NCI-H1048 (cell line): ENCODE results near the gene ARMC8.

ENCODE experiments used
- DNase-seq: peaks from one replicate; lab custom pipeline; 2025; lab: John Stamatoyannopoulos, UW

The ARMC8 gene

DNA sequence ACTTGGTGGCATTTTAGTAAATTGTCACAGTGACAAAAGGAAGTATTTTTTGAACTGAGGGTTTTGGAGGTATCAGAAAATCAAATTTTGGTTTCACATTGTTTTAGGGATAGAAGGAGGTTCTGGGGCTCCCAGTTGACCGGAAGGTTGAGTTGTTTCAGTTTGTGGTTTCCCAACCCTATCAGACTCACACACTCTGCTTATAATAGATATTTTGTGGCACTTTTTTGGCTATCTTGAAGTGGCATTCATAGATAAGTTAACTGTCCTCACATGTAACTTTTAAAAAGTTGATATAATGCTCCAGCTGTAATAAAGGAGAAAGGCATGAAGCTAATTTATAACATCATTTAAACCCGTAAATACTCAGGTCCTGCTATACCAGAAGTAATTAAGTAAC is 12.8 kb downstream of the ARMC8 start:
- no peak for DNase-seq

DNA sequence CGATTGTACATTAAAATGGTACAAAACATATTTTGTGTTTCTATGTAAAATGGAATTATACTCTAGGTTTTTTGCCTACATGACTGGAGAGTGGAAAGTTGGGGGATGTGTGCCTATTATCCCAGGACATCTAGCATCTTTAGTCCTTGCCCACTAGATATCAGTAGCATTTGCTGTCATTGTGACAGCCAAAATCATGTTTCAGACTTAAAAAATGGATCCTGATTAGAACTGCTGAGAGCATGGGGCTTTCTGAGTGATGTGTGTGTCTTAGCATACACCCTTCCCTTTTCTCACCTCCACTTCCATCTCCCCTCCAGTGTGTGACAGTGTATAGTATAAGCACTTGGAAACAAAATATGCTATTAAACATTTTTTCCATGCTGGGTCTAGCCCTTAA is 13.3 kb downstream of the ARMC8 start:
- no peak for DNase-seq

GRCh38 chr3:138202945-138203701 is 16.0 kb downstream of the ARMC8 start:
- DNase-seq = no peak

GRCh38 chr3:138203938-138204337 is 16.8 kb downstream of the ARMC8 start:
- no peak for DNase-seq

DNA sequence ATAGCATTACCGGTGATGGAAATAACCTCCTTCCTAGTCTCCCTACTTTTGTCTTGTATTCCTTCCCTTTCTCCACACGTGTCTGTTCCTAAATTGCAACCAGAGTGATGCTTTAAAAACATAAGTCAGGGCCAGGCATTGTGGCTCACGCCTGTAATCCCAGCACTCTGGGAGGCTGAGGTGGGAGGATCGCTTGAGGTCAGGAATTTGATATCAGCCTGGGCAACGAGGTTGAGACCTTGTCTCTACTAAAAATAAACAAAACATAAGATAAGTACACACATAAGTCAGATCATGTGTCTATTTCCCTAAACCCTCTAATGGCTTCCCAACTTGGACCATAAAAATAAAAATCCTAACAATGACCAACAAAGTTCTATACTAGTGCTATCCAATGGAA is 18.4 kb downstream of the ARMC8 start:
- no peak for DNase-seq

DNA sequence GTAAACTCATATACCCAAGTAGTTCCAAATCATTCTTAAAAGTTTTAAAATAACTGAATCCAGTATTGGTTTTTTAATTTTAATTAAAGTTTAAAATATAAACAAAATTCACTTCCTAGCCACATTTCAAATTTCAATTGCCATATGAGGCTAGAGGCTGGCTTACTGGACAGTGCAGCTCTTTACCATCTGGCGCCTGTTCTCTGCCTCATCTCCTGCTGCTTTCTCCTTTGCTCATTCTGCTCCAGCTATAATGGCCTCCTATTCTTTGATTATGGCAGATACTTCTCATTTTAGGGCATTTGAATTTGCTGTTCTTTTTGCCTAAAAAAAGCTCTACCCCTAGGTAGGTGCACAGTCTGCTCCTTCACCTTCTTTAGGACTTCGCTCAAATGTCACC is 19.1 kb downstream of the ARMC8 start:
- no peak for DNase-seq

DNA sequence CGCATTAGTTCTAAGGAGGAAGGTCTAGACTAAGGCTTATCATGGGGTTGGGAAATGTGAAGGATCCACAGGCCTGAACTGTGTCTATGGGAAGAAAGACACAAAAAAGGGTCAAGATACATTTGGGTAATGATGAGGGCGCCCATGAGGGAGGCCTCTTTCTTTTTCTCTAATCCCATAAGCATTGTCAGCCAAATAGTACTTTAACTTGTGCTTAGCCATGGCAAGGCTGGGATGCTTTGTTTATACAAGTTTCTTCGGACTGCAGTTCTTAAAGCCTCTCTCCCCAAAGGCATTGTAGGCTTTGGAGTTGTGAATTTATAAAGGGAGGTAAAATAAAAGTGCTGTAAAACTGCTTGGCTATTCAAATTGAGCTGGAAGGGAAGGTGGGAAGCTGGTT is 23.4 kb downstream of the ARMC8 start:
- no peak for DNase-seq

DNA sequence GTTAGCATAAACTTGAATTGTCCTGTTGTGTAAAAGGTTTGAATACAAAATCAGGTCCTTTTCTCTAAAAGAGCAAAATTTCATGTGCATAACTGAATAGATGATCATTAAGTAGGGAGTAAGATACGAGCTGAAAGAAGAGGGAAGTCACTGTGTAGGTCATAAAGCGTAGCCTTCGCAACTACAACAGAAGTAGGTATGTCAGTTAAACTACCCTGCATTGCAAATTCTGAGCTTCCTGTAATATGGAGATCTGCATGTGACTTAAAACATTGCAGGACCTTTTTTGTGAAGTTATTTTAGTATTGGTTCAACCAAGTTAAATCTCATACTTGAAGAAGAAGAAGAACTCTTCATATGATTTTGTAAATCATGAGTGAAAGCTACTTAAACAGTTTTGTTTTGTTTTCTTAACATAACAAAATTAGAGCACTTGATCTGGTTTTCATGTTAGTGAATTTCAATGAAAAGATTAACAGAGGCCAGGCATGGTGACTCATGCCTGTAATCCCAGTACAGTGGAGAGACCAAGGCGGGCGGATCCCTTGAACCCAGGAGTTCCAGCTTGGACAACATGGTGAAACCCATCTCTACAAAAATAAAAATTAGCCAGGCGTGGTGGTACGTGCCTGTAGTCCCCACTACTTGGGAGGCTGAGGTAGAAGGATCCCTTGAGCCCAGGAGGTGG is 26.4 kb downstream of the ARMC8 start:
- no peak for DNase-seq

DNA sequence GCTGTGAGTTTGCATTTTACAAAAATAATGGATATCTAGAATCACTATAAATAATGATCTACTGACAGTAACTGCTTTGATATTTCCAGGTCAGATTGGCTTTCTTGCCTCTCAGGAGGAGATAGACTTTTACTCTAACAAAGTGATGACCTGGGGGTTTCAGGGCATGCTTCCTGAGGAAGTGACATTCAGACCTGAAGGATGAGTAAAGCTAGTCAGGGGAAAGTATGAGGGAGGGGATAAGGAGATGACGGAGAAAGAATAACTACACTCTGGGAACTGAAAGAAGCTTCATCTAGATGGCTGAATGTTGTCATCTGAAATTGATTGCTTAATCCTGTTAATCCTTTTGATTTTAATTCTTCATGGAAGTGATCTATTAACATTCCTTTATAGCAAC is 32.2 kb downstream of the ARMC8 start:
- DNase-seq = no peak

DNA sequence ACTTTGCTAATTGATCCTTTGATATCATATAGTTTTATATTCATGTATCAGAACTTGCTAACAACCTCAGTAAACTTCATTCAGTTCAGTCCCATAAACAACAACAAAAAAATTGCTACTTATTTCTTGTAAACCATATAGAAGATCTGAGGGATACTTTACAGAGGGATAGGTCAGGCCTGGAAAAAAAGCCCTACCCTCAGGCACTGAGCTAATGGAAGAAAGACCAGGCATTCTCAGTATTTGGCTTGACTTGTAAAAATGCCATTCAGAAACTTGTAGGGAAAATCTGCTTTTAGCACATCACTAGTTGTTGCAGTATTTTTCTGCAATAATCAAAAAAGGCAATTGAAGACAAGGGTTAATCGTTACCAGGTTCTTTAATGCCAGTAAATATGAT is 33.1 kb downstream of the ARMC8 start:
- DNase-seq = no peak

DNA sequence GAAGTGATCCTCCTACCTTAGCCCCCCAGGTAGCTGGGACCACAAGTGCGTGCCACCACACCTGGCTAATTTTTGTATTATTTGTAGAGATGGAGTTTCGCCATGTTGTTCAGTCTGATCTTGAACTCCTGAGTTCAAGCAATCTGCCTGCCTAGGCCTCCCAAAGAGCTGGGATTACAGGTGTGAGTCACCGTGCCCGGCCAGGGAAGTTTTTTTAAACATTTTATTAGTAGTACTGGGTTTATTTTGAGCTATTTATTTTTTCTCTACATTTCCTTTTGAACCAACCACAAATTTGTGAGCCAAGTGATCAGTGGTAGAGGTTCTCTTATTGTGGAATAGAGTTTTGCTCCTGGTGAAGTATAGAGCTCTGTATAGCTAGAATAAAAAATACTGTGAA is 33.7 kb downstream of the ARMC8 start:
- DNase-seq = no peak

DNA sequence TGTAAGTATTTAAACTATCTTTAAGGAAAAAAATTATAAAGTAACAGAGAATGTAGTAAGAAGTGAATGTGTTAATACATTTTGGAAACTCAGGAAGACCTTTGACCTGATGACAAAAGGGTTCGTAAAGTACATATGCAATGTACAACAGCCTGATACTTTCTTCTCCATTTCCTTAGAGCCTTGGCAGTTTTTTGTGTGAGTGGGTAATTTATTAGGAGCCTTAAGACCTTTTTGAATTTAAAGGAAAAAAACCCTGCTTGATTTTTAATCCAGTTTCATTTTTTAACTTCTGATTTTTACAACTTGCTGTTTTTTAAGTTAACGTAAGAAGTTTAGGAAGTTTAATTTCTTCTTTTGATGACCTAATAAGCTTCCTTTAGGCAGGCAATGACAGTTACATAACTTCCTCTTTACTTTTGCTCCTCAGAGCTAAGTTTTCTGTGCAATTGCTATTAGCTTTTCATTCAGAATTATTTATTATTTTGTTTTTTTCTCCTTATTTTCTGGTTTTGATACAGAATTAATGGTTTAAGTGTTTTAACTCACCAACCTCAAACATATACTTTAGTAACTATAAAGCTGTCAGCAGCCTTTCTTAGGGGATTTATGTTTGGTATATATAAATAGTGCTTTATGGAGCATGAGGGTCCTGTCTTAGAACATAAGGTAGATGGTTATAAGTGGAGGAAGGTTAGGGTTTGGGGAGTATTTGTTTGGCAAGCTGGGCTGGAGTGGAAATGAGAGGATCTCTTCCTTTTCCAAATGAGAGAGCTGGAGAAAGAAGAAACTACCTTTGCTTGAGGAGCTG is 35.2 kb downstream of the ARMC8 start:
- no peak for DNase-seq

- DNase-seq = no peak
Measured at GRCh38 chr3:138222942-138223287, 35.8 kb downstream of the ARMC8 start.

GRCh38 chr3:138227650-138228049 is 40.5 kb downstream of the ARMC8 start:
- DNase-seq = no peak

GRCh38 chr3:138230525-138230924 is 43.4 kb downstream of the ARMC8 start:
- no peak for DNase-seq

GRCh38 chr3:138232705-138233364 is 45.7 kb downstream of the ARMC8 start:
- no peak for DNase-seq

DNA sequence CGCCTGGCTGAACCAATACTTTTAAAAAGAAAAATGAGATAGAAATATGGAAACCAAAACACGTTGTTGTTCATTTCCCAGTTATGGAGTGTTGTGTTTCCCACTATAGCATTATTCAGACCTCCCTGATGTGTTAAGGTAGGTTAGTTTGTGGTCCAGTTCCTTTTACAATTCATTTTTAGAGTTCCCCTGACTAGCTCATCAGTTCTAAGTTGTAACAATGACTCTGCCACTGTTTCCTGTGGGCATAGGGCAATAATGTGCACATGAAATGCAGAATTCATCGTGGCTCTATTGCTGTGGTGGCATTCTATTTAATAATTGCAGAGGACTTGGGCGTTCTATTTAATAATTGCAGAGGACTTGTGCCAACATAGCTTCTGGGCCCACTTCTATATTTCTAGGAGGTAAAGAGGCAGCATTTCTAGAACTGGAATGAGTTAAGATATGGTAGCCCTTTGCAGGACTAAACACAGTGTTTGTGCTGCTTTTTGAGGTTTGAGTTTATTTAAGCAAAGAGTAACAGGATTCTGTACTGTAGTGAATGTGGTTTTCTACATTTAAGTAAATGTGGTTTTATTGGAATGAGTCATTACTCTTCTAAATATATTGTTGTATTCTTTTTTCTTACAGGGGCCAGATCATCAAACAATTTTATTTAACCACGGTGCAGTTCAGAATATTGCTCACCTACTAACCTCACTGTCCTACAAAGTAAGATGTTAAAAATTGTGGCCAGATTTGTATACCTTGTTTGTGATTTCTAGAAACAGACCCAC is 47.5 kb downstream of the ARMC8 start:
- no peak for DNase-seq

DNA sequence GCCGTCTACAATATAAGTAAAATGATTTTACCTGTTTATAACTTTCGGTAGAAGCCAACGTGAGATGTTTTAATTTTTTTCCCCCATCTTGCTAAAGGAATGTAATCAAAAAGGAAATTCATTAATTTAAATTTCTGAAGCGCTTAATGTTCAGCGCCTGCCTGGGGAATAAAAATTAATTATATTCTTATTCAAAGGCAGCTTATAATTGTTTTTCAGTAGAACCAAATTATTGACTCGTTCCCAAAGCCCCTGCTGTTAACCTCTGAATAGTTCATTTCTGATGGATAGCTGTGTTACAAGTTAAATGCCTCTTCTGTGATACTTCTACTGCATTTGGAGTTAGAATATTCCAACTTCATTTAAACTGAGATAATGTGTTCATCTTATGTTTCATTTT is 51.6 kb downstream of the ARMC8 start:
- no peak for DNase-seq

DNA sequence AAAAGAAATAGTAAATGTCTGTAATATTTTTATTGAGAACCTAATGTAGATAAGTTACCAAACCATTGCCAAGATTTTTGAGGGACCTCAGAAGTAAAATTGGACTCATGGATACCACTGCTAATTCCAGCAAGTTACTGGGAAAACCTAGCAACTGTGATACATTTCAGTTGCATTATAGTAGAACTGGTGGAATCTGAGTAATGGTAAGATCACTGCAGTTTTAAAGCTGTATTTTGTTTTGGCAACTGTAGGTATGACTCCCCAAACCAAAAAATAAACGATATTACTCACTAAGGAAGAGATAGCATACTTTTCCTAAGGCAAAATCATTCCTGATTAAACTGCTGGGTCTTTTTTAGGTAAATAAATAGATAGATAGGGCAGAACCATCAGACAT is 54.0 kb downstream of the ARMC8 start:
- DNase-seq = no peak

- DNase-seq = no peak
Measured at GRCh38 chr3:138241676-138242075, 54.6 kb downstream of the ARMC8 start.

DNA sequence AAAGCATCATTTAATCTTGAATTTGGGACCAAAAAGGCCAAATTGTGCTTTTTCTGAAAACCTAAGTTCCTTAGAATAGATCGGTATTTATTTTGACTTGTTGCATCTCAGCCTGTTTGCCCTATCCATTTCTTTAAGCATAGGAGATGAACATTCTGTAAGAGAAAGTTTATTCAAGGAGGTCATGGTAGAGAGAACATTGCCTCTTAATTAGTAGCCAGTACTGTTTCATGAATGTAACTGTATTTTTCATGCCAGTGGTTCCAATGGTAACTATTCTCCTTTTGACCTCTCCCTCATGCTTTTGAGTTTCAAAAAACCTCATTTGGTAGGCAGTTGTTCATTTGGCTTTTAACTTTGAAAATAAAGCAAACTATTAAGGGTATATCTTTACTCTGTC is 55.4 kb downstream of the ARMC8 start:
- DNase-seq = no peak

DNA sequence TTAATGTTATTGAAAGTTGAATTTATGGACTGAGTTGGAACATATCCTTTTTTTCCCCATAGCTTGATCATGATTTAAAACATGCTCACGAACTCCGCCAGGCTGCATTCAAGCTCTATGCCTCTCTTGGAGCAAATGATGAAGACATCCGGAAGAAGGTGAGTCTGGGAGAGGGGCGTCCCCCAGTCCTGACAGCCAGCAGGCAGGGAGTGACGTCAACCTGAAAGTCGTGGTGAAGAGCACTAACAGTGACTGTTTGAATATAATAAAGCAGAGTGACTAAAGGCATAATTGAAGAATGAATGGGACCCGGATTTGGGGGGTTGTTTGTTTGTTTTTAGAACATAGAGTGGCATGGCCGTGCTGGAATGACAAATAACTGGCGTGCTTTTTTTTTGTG is 57.9 kb downstream of the ARMC8 start:
- DNase-seq = no peak
